HG02642 (cell line): ENCODE results near the gene APPL2.

Source experiments
- ATAC-seq: cut with Tn5 transposase; IDR thresholded peaks from one replicate; pipeline ENCODE4 v1.9.1; 2021; ENCODE audit warnings: mild to moderate bottlenecking; ENCODE audit not compliant: unreplicated experiment, poor library complexity

The APPL2 gene

DNA sequence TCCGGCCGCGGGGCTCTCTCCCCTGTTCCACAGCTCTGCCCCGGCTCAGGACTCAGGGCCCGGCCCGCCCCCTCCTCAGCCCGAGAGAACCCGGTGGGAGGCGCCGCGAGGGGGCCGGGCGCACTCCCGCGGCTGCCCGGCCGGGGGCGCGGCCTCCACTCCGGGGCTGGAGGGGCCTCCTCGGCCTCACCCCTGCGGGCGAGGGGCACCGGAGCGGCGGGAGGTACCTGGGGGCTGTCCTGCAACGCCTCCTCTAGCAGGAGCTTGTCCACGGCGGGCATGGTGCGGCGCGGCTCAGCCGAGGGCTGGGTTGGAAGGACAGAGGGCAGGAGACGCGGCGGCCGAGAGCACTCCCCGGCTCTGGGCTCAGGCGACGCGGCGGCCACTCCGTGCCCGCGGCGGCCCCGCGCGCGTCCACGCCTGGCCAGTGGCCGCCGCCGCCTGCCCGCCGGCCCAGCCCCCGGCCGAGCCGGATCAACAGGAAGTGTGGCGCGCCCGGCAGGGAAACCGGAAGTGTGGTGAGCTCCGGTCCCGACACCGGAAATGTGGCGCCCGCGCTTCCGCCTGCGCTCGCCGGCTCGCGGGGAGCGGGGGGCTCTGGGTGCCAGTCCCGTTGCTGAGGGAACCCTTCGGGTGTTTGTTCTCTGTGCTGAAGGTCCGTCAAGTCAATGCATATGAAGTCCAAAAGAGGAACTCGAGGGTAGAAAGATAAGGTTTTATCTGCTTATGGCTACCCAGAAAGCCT lies at the start of gene APPL2:
TSS of gene APPL2 (minus strand) at position 443 of the 745 bp plus-strand sequence. CDS start at position 281, 162 bp downstream.
- ATAC-seq = peak; percentile 90

DNA sequence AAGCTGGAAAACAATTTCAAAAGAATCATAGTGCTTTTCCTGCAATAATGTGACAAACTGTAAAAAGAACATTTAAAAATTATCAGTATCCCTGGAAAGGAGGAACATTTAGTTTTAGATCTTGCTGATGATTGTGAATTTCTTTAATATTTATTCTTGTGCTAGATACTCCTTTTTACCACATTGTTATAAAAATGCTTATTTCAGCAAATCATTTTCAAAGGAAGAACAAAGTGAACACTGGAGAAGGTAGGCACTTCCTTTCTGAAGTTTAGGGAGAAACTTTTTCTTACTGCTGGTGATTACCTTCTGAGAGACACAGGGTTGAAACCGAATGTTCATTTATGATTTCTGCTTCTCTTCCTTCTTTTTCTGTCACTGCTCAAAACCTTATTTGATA lies 49.4 kb upstream of the APPL2 start:
- no peak for ATAC-seq

- ATAC-seq = no peak
Observed at GRCh38 chr12:105281694-105282049, 45.7 kb upstream of the APPL2 start.

DNA sequence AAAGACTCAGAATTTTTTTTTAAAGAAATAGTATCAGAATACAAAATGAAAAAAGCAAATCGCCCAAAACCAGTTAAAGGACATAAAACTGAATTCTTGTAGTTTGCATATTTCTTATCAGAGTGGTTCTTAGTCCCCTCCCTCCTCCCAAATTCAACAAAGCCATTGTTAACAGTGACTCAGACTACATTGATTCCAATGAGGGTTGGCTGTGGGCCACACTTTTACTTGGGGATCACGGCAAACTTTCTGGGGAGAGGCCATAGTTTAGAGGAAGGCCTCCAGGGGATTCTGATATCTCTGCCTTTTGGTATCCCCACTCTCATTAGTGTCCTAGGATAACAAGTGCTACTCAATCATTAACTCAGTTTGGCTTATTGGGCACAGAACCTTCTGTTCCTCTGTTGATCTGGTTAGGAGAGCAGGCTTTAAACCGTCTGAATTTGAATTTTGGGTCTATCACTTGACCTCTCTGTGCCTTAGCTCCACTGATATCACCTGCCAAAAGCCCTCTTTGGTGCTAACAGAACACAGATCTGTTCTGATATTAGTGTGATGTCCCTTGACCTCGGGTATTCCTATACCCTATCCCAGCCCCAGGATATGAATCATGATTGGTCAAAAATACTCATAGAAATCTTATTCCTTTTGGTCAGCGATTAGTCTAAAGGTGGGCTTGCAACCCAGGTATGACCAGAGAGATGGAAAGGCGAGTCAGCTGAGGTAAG lies 45.2 kb upstream of the APPL2 start:
- ATAC-seq = no peak

GRCh38 chr12:105279460-105280056 lies 43.6 kb upstream of the APPL2 start:
- no peak for ATAC-seq

DNA sequence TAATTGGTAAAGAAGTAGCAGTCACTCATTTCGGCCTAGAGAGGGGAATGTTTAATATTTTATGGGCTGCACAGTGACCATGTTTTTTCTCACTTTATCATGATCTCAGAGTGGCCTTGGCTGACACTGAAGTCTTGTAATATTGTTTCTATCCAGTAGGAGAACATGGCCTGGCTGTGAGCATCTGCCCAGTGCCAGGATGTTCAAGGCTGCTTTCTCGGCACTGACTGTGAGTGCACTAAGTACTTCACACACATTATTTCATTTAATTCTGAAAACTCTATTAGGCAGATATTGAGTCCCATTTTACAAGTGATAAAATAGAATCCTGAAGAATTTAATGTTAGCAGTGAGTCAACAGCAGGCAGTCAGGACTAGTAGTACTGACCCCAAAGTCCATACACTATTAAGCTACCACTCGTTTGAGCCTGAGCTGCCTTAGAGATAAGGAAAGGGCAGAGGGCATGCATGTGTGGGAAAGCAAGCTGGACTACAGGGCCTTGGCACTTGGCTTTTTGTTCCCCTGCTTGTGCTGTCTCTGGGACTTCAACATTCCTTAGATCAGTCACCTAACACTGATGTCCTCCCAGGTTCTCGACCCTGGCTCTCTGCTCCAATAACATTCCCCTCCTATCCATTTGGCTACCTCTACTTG lies 42.2 kb upstream of the APPL2 start:
- no peak for ATAC-seq

- no peak for ATAC-seq
Observed at GRCh38 chr12:105275997-105276733, 40.2 kb upstream of the APPL2 start.

DNA sequence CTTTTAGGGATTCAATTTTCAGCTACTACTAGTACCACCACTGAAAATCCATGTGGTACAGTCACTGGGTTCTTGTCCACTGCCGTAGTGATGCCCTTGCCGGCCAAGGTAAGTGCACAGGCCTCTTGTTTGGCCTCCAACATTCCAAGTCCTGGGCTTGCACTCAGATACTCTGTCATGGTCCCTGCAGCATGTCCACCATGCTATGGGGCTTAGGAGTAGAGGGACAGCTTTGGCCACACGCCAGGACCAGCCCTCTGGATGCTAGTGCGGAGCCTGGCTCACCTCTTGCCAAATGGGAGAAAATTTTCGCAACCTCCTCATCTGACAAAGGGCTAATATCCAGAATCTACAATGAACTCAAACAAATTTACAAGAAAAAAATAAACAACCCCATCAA lies 38.6 kb upstream of the APPL2 start:
- ATAC-seq = no peak

DNA sequence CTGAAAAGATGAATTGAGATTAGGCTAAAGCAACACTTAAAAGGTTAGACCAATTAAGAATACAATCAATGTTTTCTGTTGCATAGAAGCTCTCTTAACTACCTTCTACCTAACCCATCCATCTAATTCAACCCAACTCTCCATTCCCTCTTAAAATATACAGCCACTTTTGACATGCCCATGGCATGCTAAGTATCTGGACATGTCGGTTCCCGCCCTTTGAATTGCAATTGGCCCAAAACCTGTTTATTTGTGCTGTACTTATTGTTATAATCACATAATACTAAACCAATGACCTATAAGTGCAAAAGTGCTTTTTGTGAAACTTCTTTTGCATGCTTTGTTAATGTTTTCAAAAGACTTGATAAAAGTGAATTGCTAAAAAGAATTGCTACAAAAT lies 37.6 kb upstream of the APPL2 start:
- ATAC-seq = no peak

DNA sequence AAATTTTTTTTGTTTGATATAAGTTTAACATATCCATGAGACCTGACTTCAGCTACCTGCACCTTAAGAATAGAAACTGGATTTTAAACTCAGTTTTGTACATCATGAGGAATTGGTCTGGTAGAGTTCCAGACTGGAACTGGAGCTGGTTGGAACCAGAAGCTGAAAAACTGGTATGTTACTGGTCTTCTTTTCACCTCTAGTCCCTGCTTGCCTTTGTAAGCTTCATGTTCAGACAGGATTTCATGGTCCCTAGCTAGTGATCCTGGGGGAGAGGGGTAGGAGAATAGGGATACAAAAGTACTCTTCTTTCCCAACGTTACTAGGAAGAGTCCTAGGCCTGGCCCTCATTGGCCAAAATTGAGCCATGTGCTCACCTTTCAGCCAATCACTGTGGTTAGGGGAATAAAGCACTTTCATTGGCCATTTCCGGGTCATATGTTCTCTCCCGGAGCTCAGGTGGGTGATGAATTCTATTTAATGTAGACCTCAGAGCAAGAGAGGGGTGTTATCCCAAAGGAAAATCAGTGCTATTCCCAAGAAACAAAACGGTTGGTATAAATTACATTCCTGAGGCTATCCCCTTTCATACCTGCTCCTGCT lies 36.9 kb upstream of the APPL2 start:
- no peak for ATAC-seq

DNA sequence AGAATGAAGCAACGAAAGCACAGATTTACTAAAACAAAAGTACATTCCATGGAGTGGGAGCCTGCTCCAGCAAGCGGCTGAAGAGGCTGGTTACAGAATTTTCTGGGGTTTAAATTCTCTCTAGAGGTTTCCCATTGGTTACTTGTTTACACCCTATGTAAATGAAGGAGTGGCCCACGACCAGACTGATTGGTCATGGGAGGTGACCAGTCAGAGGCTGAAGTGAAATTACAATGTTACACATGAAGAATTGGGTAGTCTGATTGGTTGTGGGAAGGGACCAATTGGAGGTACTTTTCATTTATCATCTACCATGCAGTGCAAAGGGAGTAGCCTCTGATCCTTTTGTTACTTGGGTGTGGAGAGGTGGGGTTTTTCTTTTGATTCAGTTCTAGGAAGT lies 36.2 kb upstream of the APPL2 start:
- ATAC-seq = no peak

- ATAC-seq = no peak
Observed at GRCh38 chr12:105271364-105271763, 35.4 kb upstream of the APPL2 start.

- ATAC-seq = no peak
Observed at GRCh38 chr12:105270671-105271255, 34.8 kb upstream of the APPL2 start.

DNA sequence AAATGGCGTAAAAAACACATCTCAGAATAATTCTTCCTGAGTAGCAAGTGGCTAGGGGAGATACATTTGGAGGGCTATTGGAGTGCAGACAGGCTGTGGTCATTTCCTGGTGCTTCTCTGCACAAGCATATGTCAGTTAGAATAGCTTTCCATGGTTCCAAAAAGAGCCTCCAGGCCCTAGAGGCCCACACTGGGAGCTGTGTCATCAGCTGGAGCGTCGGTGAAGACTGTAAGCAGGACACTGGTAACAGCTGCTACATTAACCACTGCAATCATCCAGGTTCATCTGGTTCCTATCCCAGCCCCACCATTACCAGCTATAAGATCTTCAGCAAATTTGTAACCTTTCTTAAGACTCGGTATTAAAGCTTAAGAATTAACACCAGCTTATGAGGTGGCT lies 31.7 kb upstream of the APPL2 start:
- no peak for ATAC-seq

DNA sequence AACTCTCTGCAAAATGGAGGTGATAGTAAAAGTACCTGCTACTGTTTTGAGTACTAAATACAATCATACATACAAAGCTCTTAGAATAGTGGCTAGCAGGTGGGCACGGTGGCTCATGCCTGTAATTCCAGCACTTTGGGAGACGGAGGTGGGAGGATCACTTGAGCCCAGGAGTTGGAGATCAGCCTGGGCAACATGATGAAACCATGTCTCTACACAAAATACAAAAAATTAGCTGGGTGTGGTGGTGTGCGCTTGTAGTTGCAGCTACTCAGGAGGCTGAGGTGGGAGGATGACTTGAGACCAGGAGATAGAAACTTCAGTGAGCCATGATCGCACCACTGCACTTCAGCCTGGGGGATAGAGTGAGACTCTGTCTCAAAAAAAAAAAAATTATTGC lies 28.8 kb upstream of the APPL2 start:
- ATAC-seq = no peak

DNA sequence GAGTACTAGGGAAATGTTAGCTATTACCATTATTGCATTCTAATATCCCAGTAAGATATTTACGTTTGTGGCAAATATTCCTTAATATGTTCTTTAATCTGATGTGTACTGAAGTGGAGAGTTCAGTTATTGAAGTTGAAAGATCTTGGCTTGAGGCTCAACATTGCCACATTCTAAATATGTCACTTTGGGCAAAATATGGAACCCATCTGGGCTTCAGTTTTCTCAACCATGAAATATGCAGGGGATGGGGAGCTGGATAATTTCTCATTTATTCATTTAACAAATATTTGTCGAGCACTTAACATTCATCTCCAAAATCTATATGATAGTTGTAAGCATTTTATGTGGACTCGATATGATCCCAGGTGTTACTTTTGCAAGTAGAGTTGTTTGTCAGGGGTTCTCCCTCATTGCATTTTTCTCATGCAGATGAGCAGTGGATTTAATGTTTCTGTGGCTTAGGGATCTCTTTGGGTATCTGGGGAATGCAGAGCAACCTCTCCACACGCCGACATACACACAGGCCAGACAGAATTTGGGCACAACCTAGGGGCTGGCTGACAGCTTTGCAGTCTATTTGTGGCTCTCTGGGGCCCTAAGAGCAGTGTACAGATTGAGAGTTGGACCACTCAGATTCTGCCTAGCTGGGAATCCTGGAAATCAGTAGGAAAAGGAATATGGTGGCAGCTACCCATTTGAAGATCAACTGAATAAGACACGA lies 26.6 kb upstream of the APPL2 start:
- no peak for ATAC-seq

GRCh38 chr12:105261010-105261409 lies 25.0 kb upstream of the APPL2 start:
- no peak for ATAC-seq

DNA sequence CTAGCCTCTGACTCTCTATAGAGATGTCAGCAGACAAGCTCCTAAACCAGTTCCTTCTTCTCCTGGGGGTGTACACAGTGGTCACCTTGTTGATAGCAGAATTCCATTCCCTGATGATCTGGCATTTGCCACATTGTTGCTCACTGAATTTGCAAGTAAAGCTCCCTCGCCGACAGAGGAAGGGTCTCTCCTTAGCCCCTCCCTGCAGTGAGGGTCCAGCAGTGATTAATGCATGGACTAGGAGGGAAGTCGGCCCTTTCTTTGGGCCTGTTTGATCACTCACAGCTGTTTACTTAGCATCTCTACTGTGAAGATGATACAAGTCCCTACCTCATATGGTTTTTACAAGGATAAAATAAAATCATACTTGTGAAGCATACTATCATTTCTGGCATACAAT lies 23.3 kb upstream of the APPL2 start:
- no peak for ATAC-seq

GRCh38 chr12:105257321-105257728 lies 21.4 kb upstream of the APPL2 start:
- ATAC-seq = no peak
